T-cell (primary cell): Measurements from ENCODE around the gene FXYD6. TPM values are rescaled to one million over a fixed set of nuclear protein-coding genes. Genes with fewer than 3 reads are reported as not detected.

Experiments
- ATAC-seq, 4 experiments: fragments of 200-7000 bp in 3 of 4; fragments of 150-1000 bp in 1 of 4; cut with Tn5 transposase; replicated peaks in 1 of 4; 1 replicate in 3 of 4; 2 replicates in 1 of 4; pipeline ENCODE4 v1.10.0; 2021; ENCODE audit warnings: moderate library complexity in 3 of 4, mild to moderate bottlenecking in 2 of 4, moderate number of reproducible peaks in 1 of 4
- CTCF ChIA-PET, 2 donors: fragments of 300-600 bp; sonication (Branson Sonifier 250); formaldehyde crosslinking; loops; one replicate each; lab custom pipeline; 2022; ENCODE audit warnings: antibody characterized with exemption in 2 of 2; lab: Charles Lee
- POLR2A ChIA-PET, 2 donors: fragments of 300-600 bp; sonication (Branson Sonifier 250); formaldehyde crosslinking; loops; one replicate each; lab custom pipeline; 2022; ENCODE audit warnings: antibody characterized with exemption in 2 of 2; lab: Charles Lee
- DNase-seq, 35 experiments: peaks; one replicate each; pipeline versions ENCODE4 v3.0.0 to v3.0.0-alpha.2; 2013 to 2023
- H3K27ac ChIP-seq: one replicate; pipeline ENCODE4 v1.5.1; 2013; ENCODE audit warnings: low read length
- H3K27me3 ChIP-seq, 2 experiments: replicated peaks in 1 of 2; 1 replicate in 1 of 2; 2 replicates in 1 of 2; pipeline versions ENCODE4 v1.6.1 to v1.7.0; 2013; ENCODE audit warnings: low read length in 1 of 2, mixed read lengths in 1 of 2; ENCODE audit not compliant: control insufficient read depth in 2 of 2, insufficient read depth in 2 of 2; ENCODE audit errors: extremely low read depth in 1 of 2
- H3K36me3 ChIP-seq, 2 donors: 1 replicate in 1 of 2; 2 replicates in 1 of 2; pipeline versions ENCODE4 v1.6.1 to v1.7.0; 2013; ENCODE audit warnings: low read length in 1 of 2; ENCODE audit not compliant: control insufficient read depth in 2 of 2, insufficient read depth in 1 of 2; ENCODE audit errors: extremely low read depth in 1 of 2
- H3K4me1 ChIP-seq, 2 experiments: 1 replicate in 1 of 2; 2 replicates in 1 of 2; pipeline versions ENCODE4 v1.6.1 to v1.7.0; 2013; ENCODE audit warnings: low read length in 2 of 2, mixed read lengths in 1 of 2; ENCODE audit not compliant: insufficient read depth in 2 of 2, control insufficient read depth in 1 of 2; ENCODE audit errors: extremely low read depth in 1 of 2
- H3K4me3 ChIP-seq, 2 donors: 1 replicate in 1 of 2; 2 replicates in 1 of 2; pipeline versions ENCODE4 v1.5.1 to v1.7.0; 2013; ENCODE audit warnings: mild to moderate bottlenecking in 2 of 2, low read length in 1 of 2, moderate library complexity in 1 of 2; ENCODE audit not compliant: control insufficient read depth in 1 of 2; ENCODE audit errors: extremely low read depth in 1 of 2
- H3K9me3 ChIP-seq: 2 replicates; pipeline ENCODE4 v1.7.0; 2013
- H3K27ac Mint-ChIP-seq, 2 donors: one replicate each; pipeline ENCODE4 v1.8.0; 2020 to 2021; ENCODE audit warnings: mild to moderate bottlenecking in 2 of 2, mixed read lengths in 2 of 2
- H3K27me3 Mint-ChIP-seq, 2 donors: one replicate each; pipeline ENCODE4 v1.8.0; 2021 to 2022; ENCODE audit warnings: mixed read lengths in 2 of 2
- H3K36me3 Mint-ChIP-seq: one replicate; pipeline ENCODE4 v1.8.0; 2021; ENCODE audit warnings: mixed read lengths
- H3K4me1 Mint-ChIP-seq, 3 donors: one replicate each; pipeline ENCODE4 v1.8.0; 2020 to 2022; ENCODE audit warnings: mixed read lengths in 3 of 3, mild to moderate bottlenecking in 1 of 3
- H3K4me3 Mint-ChIP-seq, 3 donors: one replicate each; pipeline ENCODE4 v1.8.0; 2020 to 2022; ENCODE audit warnings: mild to moderate bottlenecking in 3 of 3, mixed read lengths in 3 of 3, moderate library complexity in 3 of 3
- H3K9me3 Mint-ChIP-seq, 3 donors: one replicate each; pipeline ENCODE4 v1.8.0; 2020 to 2022; ENCODE audit warnings: mixed read lengths in 3 of 3
- WGBS: methylation state at CpG from one replicate; pipeline ENCODE4 v1.1.5; 2013; ENCODE audit warnings: missing lambda C conversion rate; ENCODE audit not compliant: insufficient coverage; 5-methylcytosine and 5-hydroxymethylcytosine counted together
- total RNA-seq, 35 experiments: library from RNA in 6 of 35; stranded (reverse) in 6 of 35; fragments of 120-200 nt in 1 of 35; gene quantifications; one replicate each; pipeline versions ENCODE4 v1.2.1 to v1.2.4 and lab custom pipeline; 2013 to 2026

FXYD6 gene
- total RNA-seq, 5 donors from 2014 or later (not counting 1 experiment from before 2014, with no cell fraction given) = 0.38 to 0.73 (median 0.53) TPM; not detected in 2

GRCh38 chr11:117828611-117829368, 47.7 kb downstream of the FXYD6 start:
- no peaks in the 10 kb centered on the region for H3K9me3 Mint-ChIP-seq
- 71% methylated on average over 10 of the region's 16 CpGs for WGBS
- peak overlapping the region; percentile 17 to 60 (median 21) for H3K4me3 Mint-ChIP-seq
- POLR2A ChIA-PET = no interaction called here
- Histone ChIP-seq H3K27me3 (peaks cover 0 to 12% of the 10 kb centered on the region in 2 experiments), H3K36me3 (no peaks in the 10 kb centered on the region), H3K27ac (peak overlapping the region; percentile 72), H3K4me3 (no peak overlapping the region), H3K9me3 (no peaks in the 10 kb centered on the region), H3K4me1 (peaks cover 7 to 50% of the 10 kb centered on the region in 2 experiments)
- ATAC-seq = peak; percentile 81 to 94 (median 93)
- no peaks in the 10 kb centered on the region for H3K27me3 Mint-ChIP-seq
- peak overlapping the region; percentile 78 to 80 for H3K27ac Mint-ChIP-seq
- H3K36me3 Mint-ChIP-seq = no peaks in the 10 kb centered on the region
- CTCF ChIA-PET = interaction anchor here (0.6 to 1.5 kb wide), 6 partner anchors 11 to 226 kb away, joined by 3 to 5 read pairs (median 3); no protein-coding TSS in a partner anchor
- peaks cover 54 to 74% (median 68%) of the 10 kb centered on the region in 3 donors for H3K4me1 Mint-ChIP-seq
- DNase-seq = peak; percentile 50 to 90 (median 63)

- Mint-ChIP-seq H3K4me3 (peak overlapping the region; percentile 45 to 60 (median 51)), H3K4me1 (peaks cover 64 to 84% (median 78%) of the 10 kb centered on the region in 3 donors), H3K9me3 (no peaks in the 10 kb centered on the region), H3K36me3 (no peaks in the 10 kb centered on the region), H3K27me3 (no peaks in the 10 kb centered on the region), H3K27ac (peak overlapping the region; percentile 84 to 86)
- Histone ChIP-seq H3K4me1 (peaks cover 15 to 59% of the 10 kb centered on the region in 2 experiments), H3K9me3 (no peaks in the 10 kb centered on the region), H3K36me3 (no peaks in the 10 kb centered on the region), H3K27me3 (peaks cover 0 to 10% of the 10 kb centered on the region in 2 experiments), H3K27ac (peak overlapping the region; percentile 72), H3K4me3 (no peak overlapping the region)
- DNase-seq (peak in 22 of 35 experiments; percentile 17 to 65 (median 38)), ATAC-seq (peak; percentile 51 to 61 (median 58))
- 49% methylated on average over 8 of the region's 15 CpGs for WGBS
- ChIA-PET CTCF (interaction anchor here (0.6 to 1.5 kb wide), 9 partner anchors 10 to 225 kb away, joined by 3 to 4 read pairs (median 3); no protein-coding TSS in a partner anchor), POLR2A (interaction anchor here (0.6 kb wide), 2 partner anchors 12 to 117 kb away, joined by 3 to 5 read pairs; no protein-coding TSS in a partner anchor)
Observed at GRCh38 chr11:117827521-117828511, 48.6 kb downstream of the FXYD6 start.

DNA sequence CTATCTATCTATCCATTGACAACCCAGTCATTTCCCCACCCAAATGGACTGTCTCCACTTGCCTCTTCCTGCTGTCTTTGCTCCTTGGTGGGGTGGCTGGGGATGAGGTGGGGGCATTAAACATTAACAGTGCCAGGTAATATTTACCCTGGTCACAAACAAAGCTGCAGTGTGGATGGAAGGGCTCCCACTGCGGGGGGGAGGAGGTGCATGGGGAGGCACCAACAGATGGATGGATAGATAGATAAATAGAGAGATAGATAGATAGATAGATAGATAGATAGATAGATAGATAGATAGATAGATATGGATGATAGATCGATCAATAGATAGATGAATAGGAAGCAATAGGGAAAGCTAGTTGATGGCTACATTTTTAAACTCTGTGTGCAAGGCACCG, 49.6 kb downstream of the FXYD6 start:
- no peak overlapping the region for H3K27ac ChIP-seq
- H3K9me3 Mint-ChIP-seq = no peaks in the 10 kb centered on the region
- H3K27me3 Mint-ChIP-seq = no peaks in the 10 kb centered on the region
- no peak overlapping the region for H3K4me3 Mint-ChIP-seq
- WGBS = 100% methylated on average over 2 of the region's 3 CpGs
- peaks cover 0 to 8% of the 10 kb centered on the region in 2 experiments for H3K27me3 ChIP-seq
- peaks cover 70 to 88% (median 85%) of the 10 kb centered on the region in 3 donors for H3K4me1 Mint-ChIP-seq
- peaks cover 20 to 69% of the 10 kb centered on the region in 2 experiments for H3K4me1 ChIP-seq
- ChIA-PET CTCF (interaction anchor here in 1 of 2 donors (0.6 kb wide), 1 partner anchor 226 kb away, joined by 3 read pairs; no protein-coding TSS in a partner anchor), POLR2A (interaction anchor here in 1 of 2 donors (0.6 kb wide), 2 partner anchors 118 to 328 kb away, joined by 3 read pairs; no protein-coding TSS in a partner anchor)
- H3K4me3 ChIP-seq = no peak overlapping the region
- no peaks in the 10 kb centered on the region for H3K36me3 ChIP-seq
- no peaks in the 10 kb centered on the region for H3K9me3 ChIP-seq
- no peak for DNase-seq
- no peak for ATAC-seq
- H3K36me3 Mint-ChIP-seq = no peaks in the 10 kb centered on the region
- peak overlapping the region; percentile 64 to 76 for H3K27ac Mint-ChIP-seq

GRCh38 chr11:117826190-117826570, 50.3 kb downstream of the FXYD6 start:
- ChIA-PET POLR2A (no interaction called here), CTCF (interaction anchor here in 1 of 2 donors (0.6 to 1.2 kb wide), 3 partner anchors 17 to 337 kb away, joined by 3 to 4 read pairs (median 3); no protein-coding TSS in a partner anchor)
- no peaks in the 10 kb centered on the region for H3K9me3 ChIP-seq
- ATAC-seq (no peak), DNase-seq (no peak)
- Mint-ChIP-seq H3K4me3 (no peak overlapping the region), H3K4me1 (peaks cover 73 to 87% (median 84%) of the 10 kb centered on the region in 3 donors), H3K9me3 (no peaks in the 10 kb centered on the region), H3K36me3 (no peaks in the 10 kb centered on the region), H3K27me3 (no peaks in the 10 kb centered on the region), H3K27ac (peak overlapping the region; percentile 64 to 76)
- H3K36me3 ChIP-seq = no peaks in the 10 kb centered on the region
- no peak overlapping the region for H3K27ac ChIP-seq
- 73% methylated on average over 9 of the region's 10 CpGs for WGBS
- peaks cover 20 to 70% of the 10 kb centered on the region in 2 experiments for H3K4me1 ChIP-seq
- no peak overlapping the region for H3K4me3 ChIP-seq
- H3K27me3 ChIP-seq = peaks cover 0 to 9% of the 10 kb centered on the region in 2 experiments

GRCh38 chr11:117825538-117826189, 50.8 kb downstream of the FXYD6 start:
- ChIA-PET POLR2A (no interaction called here), CTCF (interaction anchor here in 1 of 2 donors (0.6 to 1.8 kb wide), 4 partner anchors 16 to 338 kb away, joined by 3 to 4 read pairs (median 4); no protein-coding TSS in a partner anchor)
- ATAC-seq = no peak
- Histone ChIP-seq H3K4me1 (peaks cover 20 to 65% of the 10 kb centered on the region in 2 experiments), H3K27me3 (peaks cover 0 to 9% of the 10 kb centered on the region in 2 experiments), H3K9me3 (no peaks in the 10 kb centered on the region), H3K4me3 (no peak overlapping the region), H3K36me3 (no peaks in the 10 kb centered on the region), H3K27ac (no peak overlapping the region)
- no peak for DNase-seq
- whole genome bisulfite sequencing = 87% methylated on average over 6 of the region's 8 CpGs
- peak overlapping the region; percentile 58 to 74 for H3K27ac Mint-ChIP-seq
- no peak overlapping the region for H3K4me3 Mint-ChIP-seq
- no peaks in the 10 kb centered on the region for H3K36me3 Mint-ChIP-seq
- no peaks in the 10 kb centered on the region for H3K9me3 Mint-ChIP-seq
- peaks cover 68 to 81% (median 79%) of the 10 kb centered on the region in 3 donors for H3K4me1 Mint-ChIP-seq
- H3K27me3 Mint-ChIP-seq = no peaks in the 10 kb centered on the region
